Measurements from ENCODE around the gene SPATS2.

The SPATS2 gene

DNA sequence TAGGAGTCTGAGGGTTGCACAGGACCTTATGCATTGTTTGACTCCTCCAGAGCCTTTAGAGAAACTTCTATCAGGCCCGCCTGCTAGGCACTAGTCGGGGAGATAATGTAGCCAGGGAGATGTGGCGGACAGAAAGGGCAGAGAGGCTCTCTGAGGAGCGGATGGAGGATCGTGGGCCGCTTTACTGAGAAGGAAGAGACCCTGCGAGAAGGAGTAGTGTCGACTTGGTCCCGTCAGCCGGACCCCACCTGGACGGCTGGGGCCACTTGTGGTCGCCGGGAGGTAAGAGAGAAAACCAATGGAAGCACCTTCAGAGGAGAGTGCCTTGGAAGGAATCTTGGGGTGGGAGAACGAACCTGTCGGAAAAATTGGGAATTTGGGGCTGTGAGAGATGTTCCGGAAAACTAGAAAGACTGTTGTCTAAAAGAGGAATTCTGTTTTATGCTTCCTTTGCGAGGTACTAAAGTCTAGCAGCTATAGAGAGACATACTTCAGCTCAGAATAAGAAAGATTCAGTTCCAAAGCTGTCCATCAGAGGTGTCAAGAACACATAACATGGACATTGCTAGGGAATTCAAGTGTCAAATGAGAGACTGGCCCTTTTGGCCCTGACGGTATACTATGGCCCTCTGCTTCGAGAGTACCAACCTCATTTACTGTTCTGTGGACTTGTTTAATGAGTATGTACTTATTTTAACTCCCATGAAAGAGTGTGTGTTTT is 201.3 kb downstream of the SPATS2 start:
- DNase-seq (ENCODE audit: low read depth in 2 of 3, low spot score in 2 of 3), result no peak
